Measurements from ENCODE around the gene ANKDD1A.

The ANKDD1A gene

DNA sequence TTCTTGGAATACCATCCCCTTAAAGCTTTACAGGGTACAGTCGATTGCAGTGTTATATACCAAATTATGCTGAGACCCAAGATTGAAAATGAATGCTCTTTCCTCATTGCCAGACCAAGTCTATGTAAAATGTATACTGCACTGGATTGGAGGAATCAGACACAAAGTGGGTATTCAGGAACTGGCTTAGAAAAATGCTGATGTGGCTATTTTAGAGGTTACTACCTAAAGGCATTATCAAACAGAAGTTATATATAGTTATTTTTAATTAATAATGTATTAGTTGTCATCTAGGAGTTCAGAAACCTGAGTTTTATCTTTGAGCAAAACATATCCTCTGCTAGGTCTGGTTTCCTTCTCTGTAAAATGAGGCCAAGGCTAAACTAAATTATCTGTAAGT is 81.6 kb downstream of the ANKDD1A start:
- Histone ChIP-seq H3K36me3 (ENCODE audit: low read length) (no peaks in the 10 kb centered on the region), H3K4me3 (ENCODE audit: insufficient read depth, low read length, poor library complexity, severe bottlenecking) (no peak overlapping the region), H3K27ac (ENCODE audit: low read depth, low read length) (no peak overlapping the region), H3F3A (ENCODE audit: insufficient read depth) (peaks cover 12% of the 10 kb centered on the region), H3K79me2 (ENCODE audit: insufficient read depth, low read length) (peaks cover 11% of the 10 kb centered on the region), H2AFZ (ENCODE audit: low read depth, low read length, severe bottlenecking) (no peak overlapping the region), H3K9me2 (replicated peaks; ENCODE audit: insufficient read depth, low read length) (no peaks in the 10 kb centered on the region), H3K27me3 (ENCODE audit: low read length) (no peaks in the 10 kb centered on the region), H3K9me3 (ENCODE audit: insufficient read depth, low read length) (no peaks in the 10 kb centered on the region), H3K9ac (ENCODE audit: low read length) (no peak overlapping the region), H4K20me1 (ENCODE audit: low read depth, low read length) (no peaks in the 10 kb centered on the region), H3K4me2 (ENCODE audit: low read depth, low read length, poor library complexity, severe bottlenecking) (no peak overlapping the region)
- TF ChIP-seq, protein P1, sequence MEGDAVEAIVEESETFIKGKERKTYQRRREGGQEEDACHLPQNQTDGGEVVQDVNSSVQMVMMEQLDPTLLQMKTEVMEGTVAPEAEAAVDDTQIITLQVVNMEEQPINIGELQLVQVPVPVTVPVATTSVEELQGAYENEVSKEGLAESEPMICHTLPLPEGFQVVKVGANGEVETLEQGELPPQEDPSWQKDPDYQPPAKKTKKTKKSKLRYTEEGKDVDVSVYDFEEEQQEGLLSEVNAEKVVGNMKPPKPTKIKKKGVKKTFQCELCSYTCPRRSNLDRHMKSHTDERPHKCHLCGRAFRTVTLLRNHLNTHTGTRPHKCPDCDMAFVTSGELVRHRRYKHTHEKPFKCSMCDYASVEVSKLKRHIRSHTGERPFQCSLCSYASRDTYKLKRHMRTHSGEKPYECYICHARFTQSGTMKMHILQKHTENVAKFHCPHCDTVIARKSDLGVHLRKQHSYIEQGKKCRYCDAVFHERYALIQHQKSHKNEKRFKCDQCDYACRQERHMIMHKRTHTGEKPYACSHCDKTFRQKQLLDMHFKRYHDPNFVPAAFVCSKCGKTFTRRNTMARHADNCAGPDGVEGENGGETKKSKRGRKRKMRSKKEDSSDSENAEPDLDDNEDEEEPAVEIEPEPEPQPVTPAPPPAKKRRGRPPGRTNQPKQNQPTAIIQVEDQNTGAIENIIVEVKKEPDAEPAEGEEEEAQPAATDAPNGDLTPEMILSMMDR (IDR thresholded peaks at IDR 0.05; ENCODE audit: insufficient read depth, low read length, poor library complexity, severe bottlenecking) = no peak
- no peak for TF ChIP-seq EZH2phosphoT487 (conservative IDR thresholded peaks at IDR 0.05; ENCODE audit: low read length)

DNA sequence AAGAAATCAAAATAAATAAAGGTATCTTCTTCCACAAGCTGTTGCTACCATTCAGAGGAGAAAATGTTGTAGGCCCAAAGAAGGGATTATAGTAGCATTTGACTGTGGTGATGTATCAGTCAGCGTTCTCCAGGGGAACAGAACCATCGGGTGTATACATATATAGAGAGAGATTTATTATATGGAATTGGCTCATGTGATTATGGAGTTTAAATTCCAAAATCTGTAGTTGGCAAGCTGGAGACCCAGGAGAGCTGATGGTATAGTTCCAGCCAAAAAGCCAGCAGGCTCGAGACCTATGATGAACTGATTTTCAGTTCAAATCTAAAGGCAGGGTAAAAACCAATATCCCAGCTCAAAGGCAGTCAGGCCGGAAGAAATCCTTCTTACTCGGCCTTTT is 85.4 kb downstream of the ANKDD1A start:
- H3F3A ChIP-seq (ENCODE audit: insufficient read depth) = no peaks in the 10 kb centered on the region
- TF ChIP-seq, protein P1 (IDR thresholded peaks at IDR 0.05; ENCODE audit: insufficient read depth, low read length, poor library complexity, severe bottlenecking) = no peak
- no peak for TF ChIP-seq EZH2phosphoT487 (conservative IDR thresholded peaks at IDR 0.05; ENCODE audit: low read length)
- no peak overlapping the region for H3K9ac ChIP-seq (ENCODE audit: low read length)
- no peak overlapping the region for H3K4me2 ChIP-seq (ENCODE audit: low read depth, low read length, poor library complexity, severe bottlenecking)
- no peaks in the 10 kb centered on the region for H3K9me2 ChIP-seq (replicated peaks; ENCODE audit: insufficient read depth, low read length)
- no peak overlapping the region for H2AFZ ChIP-seq (ENCODE audit: low read depth, low read length, severe bottlenecking)
- H3K9me3 ChIP-seq (ENCODE audit: insufficient read depth, low read length) = no peaks in the 10 kb centered on the region
- no peak overlapping the region for H3K27ac ChIP-seq (ENCODE audit: low read depth, low read length)
- no peaks in the 10 kb centered on the region for H4K20me1 ChIP-seq (ENCODE audit: low read depth, low read length)
- H3K27me3 ChIP-seq (ENCODE audit: low read length) = no peaks in the 10 kb centered on the region
- no peaks in the 10 kb centered on the region for H3K36me3 ChIP-seq (ENCODE audit: low read length)
- H3K79me2 ChIP-seq (ENCODE audit: insufficient read depth, low read length) = no peaks in the 10 kb centered on the region
- H3K4me3 ChIP-seq (ENCODE audit: insufficient read depth, low read length, poor library complexity, severe bottlenecking) = no peak overlapping the region

DNA sequence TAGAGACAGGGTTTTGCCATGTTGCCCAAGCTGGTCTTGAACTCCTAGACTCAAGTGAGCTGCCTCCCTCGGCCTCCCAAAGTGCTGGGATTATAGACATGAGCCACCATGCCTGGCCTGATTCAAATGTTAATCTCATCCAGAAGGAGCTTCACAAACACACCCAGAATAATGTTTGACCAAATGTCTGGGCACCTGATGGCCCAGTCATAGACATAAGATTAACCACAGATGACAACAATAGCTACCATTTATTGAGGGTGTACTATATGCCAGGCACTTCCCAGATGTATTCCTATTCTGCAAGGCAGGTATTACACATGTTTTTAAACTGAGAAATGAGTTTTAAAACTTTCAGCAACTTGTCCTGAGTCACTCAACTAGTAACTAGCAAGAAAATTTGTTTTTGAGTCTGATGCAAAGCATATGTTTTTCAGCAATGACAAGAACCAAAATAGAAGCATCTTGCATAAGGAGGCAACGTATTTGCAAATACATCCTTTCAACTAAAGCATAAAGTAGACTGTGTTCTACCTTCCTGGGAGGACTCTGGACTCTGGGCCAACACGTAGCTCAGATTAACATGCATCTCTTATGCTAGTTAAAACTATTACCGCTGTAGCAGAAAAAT is 86.2 kb downstream of the ANKDD1A start:
- Histone ChIP-seq H3K4me3 (ENCODE audit: insufficient read depth, low read length, poor library complexity, severe bottlenecking) (no peak overlapping the region), H4K20me1 (ENCODE audit: low read depth, low read length) (no peaks in the 10 kb centered on the region), H3K27ac (ENCODE audit: low read depth, low read length) (no peak overlapping the region), H3F3A (ENCODE audit: insufficient read depth) (no peaks in the 10 kb centered on the region), H3K36me3 (ENCODE audit: low read length) (no peaks in the 10 kb centered on the region), H3K27me3 (ENCODE audit: low read length) (no peaks in the 10 kb centered on the region), H3K9me2 (replicated peaks; ENCODE audit: insufficient read depth, low read length) (no peaks in the 10 kb centered on the region), H3K4me2 (ENCODE audit: low read depth, low read length, poor library complexity, severe bottlenecking) (no peak overlapping the region), H3K9ac (ENCODE audit: low read length) (no peak overlapping the region), H2AFZ (ENCODE audit: low read depth, low read length, severe bottlenecking) (no peak overlapping the region), H3K79me2 (ENCODE audit: insufficient read depth, low read length) (no peaks in the 10 kb centered on the region), H3K9me3 (ENCODE audit: insufficient read depth, low read length) (no peaks in the 10 kb centered on the region)
- TF ChIP-seq, protein P1 (IDR thresholded peaks at IDR 0.05; ENCODE audit: insufficient read depth, low read length, poor library complexity, severe bottlenecking) = no peak
- TF ChIP-seq EZH2phosphoT487 (conservative IDR thresholded peaks at IDR 0.05; ENCODE audit: low read length) = no peak
